Measurements from ENCODE around the gene RNASEH1. TPM values are rescaled to one million over a fixed set of nuclear protein-coding genes. Genes with fewer than 3 reads are reported as not detected.
"Not testable (repeated sequence)": the region's sequence is repeated elsewhere in the genome, so short reads cannot be mapped to it uniquely, and the experiment has no call there.

RNASEH1 gene
- polyA plus RNA-seq, 4 donors = 5.1 to 16.4 (median 9.6) TPM

DNA sequence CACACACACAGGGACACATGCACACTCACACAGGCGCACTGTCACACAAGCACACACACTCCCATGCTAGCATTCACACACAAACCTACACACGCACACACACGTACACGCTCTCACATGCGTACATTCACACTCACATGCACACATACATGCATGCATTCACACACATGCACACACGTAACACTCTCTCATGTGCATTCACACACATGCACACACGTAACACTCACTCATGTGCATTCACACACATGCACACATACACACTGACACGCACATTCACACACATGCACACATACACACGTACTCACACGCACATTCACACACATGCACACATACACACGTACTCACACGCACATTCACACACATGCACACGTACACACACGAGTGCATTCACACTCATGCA is 55.1 kb downstream of the RNASEH1 start:
- no peak overlapping the region for H3K4me3 ChIP-seq (ENCODE audit: low read depth in 1 of 3, low read length in 3 of 3)
- H3K27me3 ChIP-seq (ENCODE audit: control insufficient read depth in 3 of 3, insufficient read depth in 3 of 3, low read length in 3 of 3) = no peaks in the 10 kb centered on the region
- FAIRE-seq (no peak), DNase-seq (no peak)
- peaks cover 10 to 45% (median 35%) of the 10 kb centered on the region in 3 donors for H3K36me3 ChIP-seq (ENCODE audit: control insufficient read depth in 3 of 3, insufficient read depth in 2 of 3, low read depth in 1 of 3, low read length in 3 of 3)
- 91 to 98% (median 94%) methylated on average over 14 of the region's 14 CpGs for WGBS, 3 donors
- no peaks in the 10 kb centered on the region for H3K4me1 ChIP-seq (ENCODE audit: control insufficient read depth in 3 of 3, insufficient read depth in 2 of 3, low read depth in 1 of 3, low read length in 2 of 3)
- no peaks in the 10 kb centered on the region for H3K9me3 ChIP-seq (ENCODE audit: control insufficient read depth in 2 of 2, insufficient read depth in 1 of 2, low read depth in 1 of 2, low read length in 1 of 2)
- H3K27ac ChIP-seq (ENCODE audit: low read depth in 1 of 3, low read length in 2 of 3) = no peak overlapping the region

DNA sequence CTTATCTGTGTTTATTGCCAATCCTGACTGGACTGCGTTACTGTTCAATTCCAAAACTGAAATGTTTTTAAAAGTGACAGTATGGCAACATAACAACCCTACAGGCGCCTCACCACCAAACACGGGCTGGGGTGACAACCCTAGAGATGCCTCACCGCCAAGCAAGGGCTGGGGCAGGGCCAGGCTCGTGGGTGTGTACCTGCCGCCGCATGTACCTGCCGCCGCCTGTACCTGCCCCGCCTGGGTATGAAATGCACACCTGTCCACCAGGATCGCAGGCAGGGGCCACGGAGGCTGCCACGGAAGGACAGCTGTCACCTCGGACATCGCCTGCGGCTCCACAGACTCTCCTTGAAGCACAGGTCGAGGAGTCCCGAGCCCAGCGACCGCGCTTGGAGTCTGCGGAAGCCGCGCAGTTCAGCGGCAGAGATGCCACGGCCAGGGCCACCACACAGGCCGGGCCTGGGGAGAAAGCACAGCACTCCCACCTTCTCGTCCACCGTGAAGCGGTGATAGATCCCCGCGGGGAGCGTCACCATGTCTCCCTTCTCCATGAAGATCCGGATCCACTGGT is 57.7 kb downstream of the RNASEH1 start:
- Histone ChIP-seq H3K27me3 (ENCODE audit: control insufficient read depth in 3 of 3, insufficient read depth in 3 of 3, low read length in 3 of 3) (no peaks in the 10 kb centered on the region), H3K36me3 (ENCODE audit: control insufficient read depth in 3 of 3, insufficient read depth in 2 of 3, low read depth in 1 of 3, low read length in 3 of 3) (peaks cover 13 to 51% (median 38%) of the 10 kb centered on the region in 3 donors), H3K27ac (ENCODE audit: low read depth in 1 of 3, low read length in 2 of 3) (no peak overlapping the region), H3K4me1 (ENCODE audit: control insufficient read depth in 3 of 3, insufficient read depth in 2 of 3, low read depth in 1 of 3, low read length in 2 of 3) (no peaks in the 10 kb centered on the region), H3K9me3 (ENCODE audit: control insufficient read depth in 2 of 2, insufficient read depth in 1 of 2, low read depth in 1 of 2, low read length in 1 of 2) (no peaks in the 10 kb centered on the region), H3K4me3 (ENCODE audit: low read depth in 1 of 3, low read length in 3 of 3) (no peak overlapping the region)
- no peak for DNase-seq
- FAIRE-seq = no peak
- WGBS, 3 donors = 89 to 94% (median 93%) methylated on average over 32 to 34 of the region's 34 CpGs

DNA sequence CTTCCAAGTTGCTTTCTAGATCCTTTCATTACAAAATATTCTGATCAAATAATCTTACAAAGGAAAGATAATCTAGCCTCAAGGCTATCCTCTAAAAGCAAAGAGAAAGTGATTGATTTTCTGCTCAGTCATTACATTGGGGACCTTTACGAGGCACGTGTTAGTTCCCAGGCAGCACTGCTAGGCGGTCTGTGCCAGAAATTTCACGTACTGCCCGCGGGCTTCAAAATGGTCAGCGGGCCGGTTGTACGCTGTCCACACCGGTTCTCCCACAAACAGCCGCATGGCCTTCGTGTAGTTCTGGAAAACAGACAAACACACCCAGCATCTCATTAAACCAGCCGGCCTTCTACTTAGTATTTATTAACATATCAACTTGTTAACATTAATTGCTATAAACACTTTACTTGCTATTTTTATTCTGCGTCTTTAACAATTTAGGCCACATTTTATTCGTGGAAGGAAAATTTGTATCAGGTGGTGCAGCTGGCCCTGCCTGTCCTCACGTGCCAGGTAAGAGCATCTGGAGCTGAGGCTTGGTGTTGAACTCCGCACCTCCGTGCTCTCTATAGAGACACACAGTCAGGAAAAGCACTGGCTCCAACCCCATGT is 59.2 kb downstream of the RNASEH1 start:
- no peaks in the 10 kb centered on the region for H3K9me3 ChIP-seq (ENCODE audit: control insufficient read depth in 2 of 2, insufficient read depth in 1 of 2, low read depth in 1 of 2, low read length in 1 of 2)
- FAIRE-seq (no peak), DNase-seq (no peak)
- 93 to 96% (median 95%) methylated on average over 18 of the region's 18 CpGs for WGBS, 3 donors
- H3K27me3 ChIP-seq (ENCODE audit: control insufficient read depth in 3 of 3, insufficient read depth in 3 of 3, low read length in 3 of 3) = no peaks in the 10 kb centered on the region
- H3K36me3 ChIP-seq (ENCODE audit: control insufficient read depth in 3 of 3, insufficient read depth in 2 of 3, low read depth in 1 of 3, low read length in 3 of 3) = peaks cover 10 to 51% (median 24%) of the 10 kb centered on the region in 3 donors
- no peaks in the 10 kb centered on the region for H3K4me1 ChIP-seq (ENCODE audit: control insufficient read depth in 3 of 3, insufficient read depth in 2 of 3, low read depth in 1 of 3, low read length in 2 of 3)
- no peak overlapping the region for H3K4me3 ChIP-seq (ENCODE audit: low read depth in 1 of 3, low read length in 3 of 3)
- H3K27ac ChIP-seq (ENCODE audit: low read depth in 1 of 3, low read length in 2 of 3) = no peak overlapping the region

DNA sequence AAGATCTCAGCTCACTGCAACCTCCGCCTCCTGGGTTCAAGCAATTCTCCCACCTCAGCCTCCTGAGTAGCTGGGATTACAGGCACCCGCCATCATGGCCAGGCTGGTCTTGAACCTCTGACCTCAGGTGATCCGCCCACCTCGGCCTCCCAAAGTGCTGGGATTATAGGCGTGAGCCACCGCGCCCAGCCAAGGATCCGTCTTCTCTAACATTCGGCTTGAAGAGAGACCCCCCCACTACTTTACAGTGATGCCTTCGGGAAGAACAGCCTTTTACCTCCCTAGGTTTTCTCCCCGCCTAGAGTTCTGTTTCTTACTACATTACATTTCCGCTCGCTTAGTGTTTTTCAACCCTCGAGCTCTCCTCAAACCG is 61.4 kb downstream of the RNASEH1 start:
- not testable (repeated sequence) for FAIRE-seq; H3K27me3 ChIP-seq (ENCODE audit: control insufficient read depth in 3 of 3, insufficient read depth in 3 of 3, low read length in 3 of 3); H3K4me1 ChIP-seq (ENCODE audit: control insufficient read depth in 3 of 3, insufficient read depth in 2 of 3, low read depth in 1 of 3, low read length in 2 of 3); H3K27ac ChIP-seq (ENCODE audit: low read depth in 1 of 3, low read length in 2 of 3); DNase-seq; H3K9me3 ChIP-seq (ENCODE audit: control insufficient read depth in 2 of 2, insufficient read depth in 1 of 2, low read depth in 1 of 2, low read length in 1 of 2); H3K4me3 ChIP-seq (ENCODE audit: low read depth in 1 of 3, low read length in 3 of 3)
- WGBS, 3 donors = 93 to 95% (median 95%) methylated on average over 15 of the region's 15 CpGs
- H3K36me3 ChIP-seq (ENCODE audit: control insufficient read depth in 3 of 3, insufficient read depth in 2 of 3, low read depth in 1 of 3, low read length in 3 of 3) = peaks cover 10 to 42% (median 24%) of the 10 kb centered on the region in 3 donors

Other genes starting within 250 kb of the RNASEH1 start
- gene EIPR1, start 180.5 kb downstream of the RNASEH1 start, polyA plus RNA-seq = 10 to 100 TPM; 16.8 to 28.5 (median 19.5) TPM
- 100 to 1,000 TPM in 2 of 4 donors, 10 to 100 TPM in 2; 43.9 to 120 (median 87.9) TPM for gene TRAPPC12, start 178.6 kb downstream of the RNASEH1 start, polyA plus RNA-seq
- gene ADI1, start 38.8 kb downstream of the RNASEH1 start, polyA plus RNA-seq = 100 to 1,000 TPM in 2 of 4 donors, 10 to 100 TPM in 2; 65.4 to 615 (median 197) TPM
- gene RPS7, start 16.9 kb upstream of the RNASEH1 start, polyA plus RNA-seq = 1,000 to 10,000 TPM; 1,641 to 2,574 (median 2,254) TPM
- 1 to 10 TPM in 3 of 4 donors, not detected in 1; 1.0 to 4.1 (median 2.2) TPM for gene COLEC11, start 36.8 kb upstream of the RNASEH1 start, polyA plus RNA-seq
- gene ALLC, start 99.9 kb upstream of the RNASEH1 start, polyA plus RNA-seq = under 1 TPM in 1 of 4 donors, not detected in 3; 0.07 TPM
- gene DCDC2C, start 145.2 kb upstream of the RNASEH1 start, polyA plus RNA-seq = not detected

All from small intestine (tissue), 7 donors.